ENCODE results near the gene SLC26A8.

DNA sequence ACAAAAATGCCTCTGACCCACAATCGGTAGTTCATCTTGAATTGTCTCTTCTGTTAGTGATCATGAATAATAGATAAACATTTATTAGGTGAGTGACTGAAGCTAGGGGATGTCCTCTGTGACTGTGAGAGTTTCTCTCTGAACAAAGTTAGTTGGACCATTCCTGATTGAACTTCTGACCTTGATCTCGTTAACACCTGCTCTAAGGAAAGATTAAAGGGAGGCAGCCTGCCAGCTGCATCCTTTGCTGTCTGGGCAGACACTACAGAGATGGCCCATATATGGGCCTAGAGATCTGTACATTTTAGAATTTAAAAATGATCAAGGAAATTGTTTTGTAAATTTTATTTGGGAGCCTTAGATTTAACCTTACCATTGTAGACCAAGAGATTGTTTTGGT lies 30.5 kb upstream of the SLC26A8 start:
- TF ChIP-seq, protein P1, sequence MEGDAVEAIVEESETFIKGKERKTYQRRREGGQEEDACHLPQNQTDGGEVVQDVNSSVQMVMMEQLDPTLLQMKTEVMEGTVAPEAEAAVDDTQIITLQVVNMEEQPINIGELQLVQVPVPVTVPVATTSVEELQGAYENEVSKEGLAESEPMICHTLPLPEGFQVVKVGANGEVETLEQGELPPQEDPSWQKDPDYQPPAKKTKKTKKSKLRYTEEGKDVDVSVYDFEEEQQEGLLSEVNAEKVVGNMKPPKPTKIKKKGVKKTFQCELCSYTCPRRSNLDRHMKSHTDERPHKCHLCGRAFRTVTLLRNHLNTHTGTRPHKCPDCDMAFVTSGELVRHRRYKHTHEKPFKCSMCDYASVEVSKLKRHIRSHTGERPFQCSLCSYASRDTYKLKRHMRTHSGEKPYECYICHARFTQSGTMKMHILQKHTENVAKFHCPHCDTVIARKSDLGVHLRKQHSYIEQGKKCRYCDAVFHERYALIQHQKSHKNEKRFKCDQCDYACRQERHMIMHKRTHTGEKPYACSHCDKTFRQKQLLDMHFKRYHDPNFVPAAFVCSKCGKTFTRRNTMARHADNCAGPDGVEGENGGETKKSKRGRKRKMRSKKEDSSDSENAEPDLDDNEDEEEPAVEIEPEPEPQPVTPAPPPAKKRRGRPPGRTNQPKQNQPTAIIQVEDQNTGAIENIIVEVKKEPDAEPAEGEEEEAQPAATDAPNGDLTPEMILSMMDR (IDR thresholded peaks at IDR 0.05), result no peak
- TF ChIP-seq POLR2A (IDR thresholded peaks at IDR 0.05) (no peak), POLR2AphosphoS5 (IDR thresholded peaks at IDR 0.05; ENCODE audit: insufficient read depth in 1 of 2, low read depth in 1 of 2) (no peak)

Measured in vagina (tissue), 2 donors.